Caco-2 (cell line): ENCODE results near the gene FAM13A. TPM values are rescaled to one million over a fixed set of nuclear protein-coding genes. Genes with fewer than 3 reads are reported as not detected.

Experiments
- BruUV-seq: library from RNA; stranded (reverse); fragments of 400-500 nt; replicated peaks from 2 replicates; lab custom pipeline; 2021; lab: Mats Ljungman, UMichigan
- CTCF ChIA-PET: fragments of 300-600 bp; sonication (Branson Sonifier 250); formaldehyde crosslinking; loops from one replicate; lab custom pipeline; 2022; ENCODE audit warnings: antibody characterized with exemption; lab: Charles Lee
- POLR2A ChIA-PET: fragments of 300-600 bp; sonication (Branson Sonifier 250); formaldehyde crosslinking; loops from one replicate; lab custom pipeline; 2022; ENCODE audit warnings: antibody characterized with exemption; lab: Charles Lee
- DNase-seq, 2 experiments: peaks; one replicate each; pipeline versions ENCODE4 v3.0.0 to v3.0.0-alpha.2; 2020 to 2022
- H3K27me3 ChIP-seq: replicated peaks from 2 replicates; pipeline ENCODE4 v1.6.0; 2011; ENCODE audit warnings: low read length; ENCODE audit not compliant: control insufficient read depth, insufficient read depth
- H3K36me3 ChIP-seq: 2 replicates; pipeline ENCODE4 v1.5.1; 2011; ENCODE audit warnings: low read length; ENCODE audit not compliant: control insufficient read depth, insufficient read depth
- H3K4me1 ChIP-seq: fragments of 250-450 bp; sonication (Bioruptor Pico); 2 replicates; pipeline ENCODE4 v1.5.1; 2020; ENCODE audit warnings: mild to moderate bottlenecking
- H3K4me3 ChIP-seq: 2 replicates; pipeline ENCODE4 v1.5.1; 2011; ENCODE audit warnings: low read depth, mild to moderate bottlenecking, control low read depth, low read length
- H3K9me3 ChIP-seq: fragments of 250-450 bp; sonication (Bioruptor Pico); 2 replicates; pipeline ENCODE4 v1.5.1; 2020; ENCODE audit warnings: mild to moderate bottlenecking, moderate library complexity
- H3K27ac Mint-ChIP-seq: one replicate; pipeline ENCODE4 v1.8.0; 2022; ENCODE audit warnings: mixed read lengths; ENCODE audit not compliant: unreplicated experiment
- H3K27me3 Mint-ChIP-seq: one replicate; pipeline ENCODE4 v1.8.0; 2022; ENCODE audit warnings: mixed read lengths; ENCODE audit not compliant: insufficient read depth, unreplicated experiment
- H3K36me3 Mint-ChIP-seq: one replicate; pipeline ENCODE4 v1.8.0; 2022; ENCODE audit warnings: mild to moderate bottlenecking, mixed read lengths; ENCODE audit not compliant: insufficient read depth, unreplicated experiment
- H3K4me1 Mint-ChIP-seq: one replicate; pipeline ENCODE4 v1.8.0; 2022; ENCODE audit warnings: low read depth, mixed read lengths; ENCODE audit not compliant: unreplicated experiment
- H3K4me3 Mint-ChIP-seq: one replicate; pipeline ENCODE4 v1.8.0; 2022; ENCODE audit warnings: mild to moderate bottlenecking, moderate library complexity, mixed read lengths; ENCODE audit not compliant: unreplicated experiment
- H3K9me3 Mint-ChIP-seq: one replicate; pipeline ENCODE4 v1.8.0; 2022; ENCODE audit warnings: mixed read lengths; ENCODE audit not compliant: unreplicated experiment
- CTCF ChIP-seq, 2 experiments: fragments of 200-600 bp in 1 of 2; IDR thresholded peaks; 1 replicate in 1 of 2; 2 replicates in 1 of 2; pipeline versions ENCODE4 v1.5.1 to v1.8.0; 2011 to 2022; ENCODE audit warnings: antibody characterized with exemption in 1 of 2, control low read depth in 1 of 2, inconsistent platforms in 1 of 2, low read depth in 1 of 2, low read length in 1 of 2, mild to moderate bottlenecking in 1 of 2, moderate library complexity in 1 of 2; ENCODE audit not compliant: insufficient read depth in 1 of 2, severe bottlenecking in 1 of 2, unreplicated experiment in 1 of 2
- intact Hi-C: fragments of 100-400 bp; cut with micrococcal nuclease; formaldehyde crosslinking; loops from one replicate; pipeline ENCODE4 v1.10.0; 2022; ENCODE audit not compliant: unreplicated experiment
- total RNA-seq: library from RNA; stranded (reverse); gene quantifications from 2 replicates; pipeline ENCODE4 v1.2.3, GENCODE V29; 2022

The FAM13A gene
- total RNA-seq, 1 experiment from 2014 or later, result 11.0 TPM

- no peak for TF ChIP-seq CTCF (IDR thresholded peaks at IDR 0.05; ENCODE audit: insufficient read depth in 1 of 2, low read depth in 1 of 2, low read length in 1 of 2, severe bottlenecking in 1 of 2, unreplicated experiment in 1 of 2)
- Histone ChIP-seq H3K36me3 (no peaks in the 10 kb centered on the region), H3K27me3 (no peaks in the 10 kb centered on the region), H3K4me3 (peak overlapping the region; percentile 36), H3K9me3 (no peaks in the 10 kb centered on the region), H3K4me1 (peaks cover 15% of the 10 kb centered on the region)
- Mint-ChIP-seq H3K27me3 (no peaks in the 10 kb centered on the region), H3K4me1 (peaks cover 31% of the 10 kb centered on the region), H3K4me3 (peak overlapping the region; percentile 77), H3K36me3 (no peaks in the 10 kb centered on the region), H3K27ac (peak overlapping the region; percentile 51), H3K9me3 (peaks cover 4% of the 10 kb centered on the region)
- ChIA-PET CTCF (interaction anchor here (0.7 kb wide), 1 partner anchor 383 kb away, joined by 3 read pairs; no protein-coding TSS in a partner anchor), POLR2A (interaction anchor here (0.6 kb wide), 1 partner anchor 81 kb away, joined by 7 read pairs; no protein-coding TSS in a partner anchor)
- intact Hi-C loops, result loop anchor here (5.0 to 10.0 kb wide), 2 partner anchors 56 to 158 kb away; partner anchors contain the start of gene TIGD2
- TSS peak; percentile 73 for BruUV-seq
- DNase-seq, result no peak
These were observed 563 bp downstream of the FAM13A start for GRCh38 chr4:89056292-89056952.

- DNase-seq, result no peak
- no peak for TF ChIP-seq CTCF (IDR thresholded peaks at IDR 0.05; ENCODE audit: insufficient read depth in 1 of 2, low read depth in 1 of 2, low read length in 1 of 2, severe bottlenecking in 1 of 2, unreplicated experiment in 1 of 2)
- Histone ChIP-seq H3K9me3 (no peaks in the 10 kb centered on the region), H3K4me3 (no peak overlapping the region), H3K36me3 (no peaks in the 10 kb centered on the region), H3K27me3 (no peaks in the 10 kb centered on the region), H3K4me1 (peaks cover 15% of the 10 kb centered on the region)
- H3K4me3 Mint-ChIP-seq, result peak overlapping the region; percentile 77
- BruUV-seq, result no TSS peak
- H3K27me3 Mint-ChIP-seq, result no peaks in the 10 kb centered on the region
- intact Hi-C loops, result loop anchor here (5.0 to 10.0 kb wide), 2 partner anchors 57 to 159 kb away; partner anchors contain the start of gene TIGD2
- H3K27ac Mint-ChIP-seq, result peak overlapping the region; percentile 14
- no peaks in the 10 kb centered on the region for H3K36me3 Mint-ChIP-seq
- POLR2A ChIA-PET, result no interaction called here
- peaks cover 9% of the 10 kb centered on the region for H3K9me3 Mint-ChIP-seq
- H3K4me1 Mint-ChIP-seq, result peaks cover 31% of the 10 kb centered on the region
- CTCF ChIA-PET, result no interaction called here
These were observed 1.6 kb downstream of the FAM13A start for GRCh38 chr4:89055157-89056080.

- Mint-ChIP-seq H3K27me3 (no peaks in the 10 kb centered on the region), H3K27ac (peak overlapping the region; percentile 14), H3K36me3 (no peaks in the 10 kb centered on the region), H3K9me3 (peaks cover 9% of the 10 kb centered on the region), H3K4me1 (peaks cover 31% of the 10 kb centered on the region), H3K4me3 (peak overlapping the region; percentile 9)
- TF ChIP-seq CTCF (IDR thresholded peaks at IDR 0.05; ENCODE audit: insufficient read depth in 1 of 2, low read depth in 1 of 2, low read length in 1 of 2, severe bottlenecking in 1 of 2, unreplicated experiment in 1 of 2), result no peak
- H3K4me1 ChIP-seq, result peaks cover 15% of the 10 kb centered on the region
- H3K4me3 ChIP-seq, result no peak overlapping the region
- H3K9me3 ChIP-seq, result no peaks in the 10 kb centered on the region
- no peaks in the 10 kb centered on the region for H3K36me3 ChIP-seq
- no peaks in the 10 kb centered on the region for H3K27me3 ChIP-seq
- no peak for DNase-seq
- no TSS peak for BruUV-seq
- ChIA-PET POLR2A (no interaction called here), CTCF (no interaction called here)
- intact Hi-C loops, result loop anchor here (5.0 to 10.0 kb wide), 2 partner anchors 58 to 160 kb away; partner anchors contain the start of gene TIGD2
These were observed 2.4 kb downstream of the FAM13A start for GRCh38 chr4:89054627-89055026.
